HepG2 (cell line): ENCODE data around the gene SUPV3L1. TPM values are rescaled to one million over a fixed set of nuclear protein-coding genes. Genes with fewer than 3 reads are reported as not detected.

Source experiments
- ATAC-seq: fragments of 200-7000 bp; cut with Tn5 transposase; 3 replicates; pipeline ENCODE4 v1.9.1; 2020; ENCODE audit warnings: mild to moderate bottlenecking, moderate library complexity
- BruUV-seq: library from RNA; stranded (reverse); fragments of 400-500 nt; replicated peaks from 2 replicates; lab custom pipeline; 2021; lab: Mats Ljungman, UMichigan
- CTCF ChIA-PET: fragments of 300-600 bp; formaldehyde crosslinking; extraction: SDS; loops from one replicate; lab custom pipeline; 2021; ENCODE audit warnings: low total read pairs, inconsistent platforms, low intra/inter-chr PET ratio; lab: Yijun Ruan, JAX
- POLR2A ChIA-PET: fragments of 350-600 bp; sonication (Branson Sonifier 250); formaldehyde crosslinking; loops from one replicate; lab custom pipeline; 2020; ENCODE audit warnings: antibody characterized with exemption, inconsistent platforms; lab: Yijun Ruan, JAX
- DNase-seq: peaks from one replicate; pipeline ENCODE4 v3.0.0-alpha.2; 2015; ENCODE audit warnings: low spot score
- FAIRE-seq: peaks from 3 replicates; lab custom pipeline; 2011; peaks lifted over from hg19 to GRCh38; lab: Jason Lieb, UNC
- H2AFZ ChIP-seq: one replicate; pipeline ENCODE4 v1.6.1; 2011; ENCODE audit warnings: low read length, inconsistent platforms
- H3K27ac ChIP-seq: fragments of 300-600 bp; 3 replicates; pipeline ENCODE4 v1.8.0; 2011; ENCODE audit warnings: mixed run types, mild to moderate bottlenecking, mixed read lengths, low read length, inconsistent platforms; ENCODE audit not compliant: insufficient read depth; ENCODE audit errors: extremely low read length
- H3K27me3 ChIP-seq, 2 experiments: fragments of 200-600 bp in 1 of 2; 2 replicates in 1 of 2; 3 replicates in 1 of 2; pipeline versions ENCODE4 v1.6.0 to v1.8.0; 2011; ENCODE audit warnings: low read length in 2 of 2, mild to moderate bottlenecking in 2 of 2, moderate library complexity in 2 of 2, inconsistent platforms in 1 of 2; ENCODE audit not compliant: insufficient read depth in 2 of 2, control insufficient read depth in 1 of 2
- H3K36me3 ChIP-seq, 2 experiments: fragments of 200-600 bp in 1 of 2; replicated peaks in 1 of 2; 2 replicates in 1 of 2; 3 replicates in 1 of 2; pipeline versions ENCODE4 v1.5.1 to v1.8.0; 2011; ENCODE audit warnings: low read length in 2 of 2, inconsistent platforms in 1 of 2; ENCODE audit not compliant: insufficient read depth in 2 of 2, control insufficient read depth in 1 of 2
- H3K4me1 ChIP-seq: 2 replicates; pipeline ENCODE4 v1.5.1; 2012; ENCODE audit warnings: low read length, inconsistent platforms; ENCODE audit not compliant: insufficient read depth
- H3K4me2 ChIP-seq: 2 replicates; pipeline ENCODE4 v1.6.0; 2011; ENCODE audit warnings: low read depth, low read length, inconsistent platforms
- H3K4me3 ChIP-seq, 3 experiments: fragments of 200-600 bp in 1 of 3; sonication (generic), shearing (Covaris generic) in 1 of 3; replicated peaks in 1 of 3; 2 replicates each; pipeline ENCODE4 v1.5.1; 2011 to 2016; ENCODE audit warnings: low read length in 3 of 3, inconsistent platforms in 2 of 3, low read depth in 2 of 3, mild to moderate bottlenecking in 2 of 3, control low read depth in 1 of 3, mixed read lengths in 1 of 3; ENCODE audit not compliant: insufficient read depth in 1 of 3
- H3K79me2 ChIP-seq: one replicate; pipeline ENCODE4 v1.6.1; 2011; ENCODE audit warnings: low read length, inconsistent platforms; ENCODE audit not compliant: insufficient read depth
- H3K9ac ChIP-seq: 2 replicates; pipeline ENCODE4 v1.6.0; 2011; ENCODE audit warnings: mild to moderate bottlenecking, low read depth, low read length, inconsistent platforms; ENCODE audit not compliant: insufficient read depth
- H3K9me3 ChIP-seq: 2 replicates; pipeline ENCODE4 v1.5.1; 2012; ENCODE audit warnings: mild to moderate bottlenecking, low read length
- H4K20me1 ChIP-seq: 2 replicates; pipeline ENCODE4 v1.6.0; 2011; ENCODE audit warnings: inconsistent platforms, mild to moderate bottlenecking, low read length, moderate library complexity; ENCODE audit not compliant: insufficient read depth
- TEAD3 ChIP-seq: optimal IDR thresholded peaks from 2 replicates; pipeline ENCODE3; 2016; ENCODE audit warnings: borderline replicate concordance
- ZC3H4 ChIP-seq: sonication (generic); formaldehyde crosslinking; IDR thresholded peaks from 2 replicates; pipeline ENCODE4 v1.4.0; 2020; ENCODE audit warnings: missing genetic modification reagents, borderline replicate concordance
- ZFX ChIP-seq: sonication (generic); formaldehyde crosslinking; IDR thresholded peaks from 2 replicates; pipeline ENCODE4 v1.4.0; 2020; ENCODE audit warnings: mild to moderate bottlenecking, low read depth, missing genetic modification reagents, moderate library complexity
- ZSCAN31 ChIP-seq: sonication (generic); formaldehyde crosslinking; IDR thresholded peaks from 2 replicates; pipeline ENCODE4 v1.5.0; 2020; ENCODE audit warnings: low read depth, mild to moderate bottlenecking, missing genetic modification reagents
- WGBS: methylation state at CpG from one replicate; pipeline ENCODE4 v1.1.6; 2017; ENCODE audit warnings: low lambda C conversion rate; 5-methylcytosine and 5-hydroxymethylcytosine counted together
- in situ Hi-C: cut with HindIII; loops from 2 replicates; pipeline ENCODE4 v1.10.0; 2017; ENCODE audit warnings: low pct_unique_long_range_greater_than_20kb; ENCODE audit not compliant: extremely low pct_ligation_motif_present
- intact Hi-C: fragments of 100-400 bp; cut with micrococcal nuclease; formaldehyde crosslinking; loops from one replicate; pipeline ENCODE4 v1.10.0; 2022; ENCODE audit not compliant: unreplicated experiment
- polyA plus RNA-seq, 8 experiments: library from polyadenylated mRNA; depleted of rRNA in 3 of 8; stranded (reverse) in 7 of 8; unstranded in 1 of 8; fragments of >200 nt; fragmentation: Illumina TruSeq in 4 of 8; extraction: Trizol in 4 of 8; gene quantifications; 2 replicates each; pipeline versions ENCODE4 v1.2.1 to v1.2.3, GENCODE V29; 2011 to 2016; ENCODE audit warnings: low read depth in 4 of 8, missing spikeins in 1 of 8, mixed read lengths in 1 of 8; ENCODE audit not compliant: insufficient read depth in 1 of 8
- total RNA-seq, 5 experiments: library from RNA; depleted of rRNA; stranded (reverse); fragments of >200 nt; fragmentation: Illumina TruSeq; extraction: Trizol; gene quantifications; 2 replicates each; pipeline ENCODE4 v1.2.3, GENCODE V29; 2016; ENCODE audit warnings: low read depth in 1 of 5
- TF ChIP-seq, protein P1 (sequence below): sonication (generic); formaldehyde crosslinking; IDR thresholded peaks from 2 replicates; pipeline ENCODE4 v1.5.1; 2020; ENCODE audit warnings: missing genetic modification reagents, mild to moderate bottlenecking, borderline replicate concordance
- TF ChIP-seq, protein P2 (sequence below): sonication (generic); formaldehyde crosslinking; IDR thresholded peaks from 2 replicates; pipeline ENCODE4 v1.5.1; 2020; ENCODE audit warnings: mild to moderate bottlenecking, missing genetic modification reagents, borderline replicate concordance
- TF ChIP-seq, protein P3 (sequence below): IDR thresholded peaks from 2 replicates; pipeline ENCODE4 v1.6.1; 2016; ENCODE audit warnings: low read depth, borderline replicate concordance

SUPV3L1 gene
- total and polyA plus RNA-seq, 2 of the 13 experiments (the other 11 are each of a cell fraction or from before 2014, with no cell fraction given), result 28.8 to 45.7 TPM

GRCh38 chr10:69230128-69230527 lies 50.1 kb downstream of the SUPV3L1 start (continued):
- TF ChIP-seq ZFX (CRISPR knock-in tag) (no peak), ZC3H4 (CRISPR knock-in tag) (no peak)
- TF ChIP-seq, protein P1, sequence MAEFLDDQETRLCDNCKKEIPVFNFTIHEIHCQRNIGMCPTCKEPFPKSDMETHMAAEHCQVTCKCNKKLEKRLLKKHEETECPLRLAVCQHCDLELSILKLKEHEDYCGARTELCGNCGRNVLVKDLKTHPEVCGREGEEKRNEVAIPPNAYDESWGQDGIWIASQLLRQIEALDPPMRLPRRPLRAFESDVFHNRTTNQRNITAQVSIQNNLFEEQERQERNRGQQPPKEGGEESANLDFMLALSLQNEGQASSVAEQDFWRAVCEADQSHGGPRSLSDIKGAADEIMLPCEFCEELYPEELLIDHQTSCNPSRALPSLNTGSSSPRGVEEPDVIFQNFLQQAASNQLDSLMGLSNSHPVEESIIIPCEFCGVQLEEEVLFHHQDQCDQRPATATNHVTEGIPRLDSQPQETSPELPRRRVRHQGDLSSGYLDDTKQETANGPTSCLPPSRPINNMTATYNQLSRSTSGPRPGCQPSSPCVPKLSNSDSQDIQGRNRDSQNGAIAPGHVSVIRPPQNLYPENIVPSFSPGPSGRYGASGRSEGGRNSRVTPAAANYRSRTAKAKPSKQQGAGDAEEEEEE (CRISPR knock-in tag), result no peak
- TF ChIP-seq, protein P2, sequence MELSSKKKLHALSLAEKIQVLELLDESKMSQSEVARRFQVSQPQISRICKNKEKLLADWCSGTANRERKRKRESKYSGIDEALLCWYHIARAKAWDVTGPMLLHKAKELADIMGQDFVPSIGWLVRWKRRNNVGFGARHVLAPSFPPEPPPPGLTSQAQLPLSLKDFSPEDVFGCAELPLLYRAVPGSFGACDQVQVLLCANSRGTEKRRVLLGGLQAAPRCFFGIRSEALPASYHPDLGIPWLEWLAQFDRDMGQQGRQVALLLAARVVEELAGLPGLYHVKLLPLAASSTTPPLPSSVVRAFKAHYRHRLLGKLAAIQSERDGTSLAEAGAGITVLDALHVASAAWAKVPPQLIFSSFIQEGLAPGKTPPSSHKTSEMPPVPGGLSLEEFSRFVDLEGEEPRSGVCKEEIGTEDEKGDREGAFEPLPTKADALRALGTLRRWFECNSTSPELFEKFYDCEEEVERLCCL (CRISPR knock-in tag), result no peak
- TF ChIP-seq, protein P3, sequence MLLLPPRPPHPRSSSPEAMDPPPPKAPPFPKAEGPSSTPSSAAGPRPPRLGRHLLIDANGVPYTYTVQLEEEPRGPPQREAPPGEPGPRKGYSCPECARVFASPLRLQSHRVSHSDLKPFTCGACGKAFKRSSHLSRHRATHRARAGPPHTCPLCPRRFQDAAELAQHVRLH (CRISPR knock-in tag), result no peak

GRCh38 chr10:69232252-69232651 lies 52.2 kb downstream of the SUPV3L1 start:
- WGBS, result 98% methylated on average over 9 of the region's 9 CpGs
- H3K4me3 ChIP-seq, result no peak overlapping the region
- no TSS peak for BruUV-seq
- no peaks in the 10 kb centered on the region for H3K27me3 ChIP-seq
- TF ChIP-seq ZSCAN31 (CRISPR knock-in tag), result no peak
- TF ChIP-seq TEAD3 (CRISPR knock-in tag), result peak; percentile 11
- ChIA-PET POLR2A (no interaction called here), CTCF (no interaction called here)
- ATAC-seq (no peak), DNase-seq (no peak), FAIRE-seq (no peak)
- H3K79me2 ChIP-seq, result no peaks in the 10 kb centered on the region
- peaks cover 30% of the 10 kb centered on the region for H3K4me1 ChIP-seq
- H3K9ac ChIP-seq, result no peak overlapping the region
- in situ Hi-C loops, result loop anchor here (10.0 kb wide), 1 partner anchor 273 kb away; no protein-coding TSS in a partner anchor
- H3K27ac ChIP-seq, result no peak overlapping the region
- H3K9me3 ChIP-seq, result no peaks in the 10 kb centered on the region
- intact Hi-C loops, result no loop called here
- no peak overlapping the region for H3K4me2 ChIP-seq
- no peaks in the 10 kb centered on the region; the same call in 1 of the 2 replicates for H4K20me1 ChIP-seq
- H3K36me3 ChIP-seq, result no peaks in the 10 kb centered on the region; a peak in 3 of 5 replicates
- H2AFZ ChIP-seq, result no peak overlapping the region
